Activated effector memory CD4-positive, alpha-beta T cell treated with Interleukin-2 at 50 U/mL for 16 hours (primary cell): ENCODE data around the gene KRTAP5-9.
"Not testable (repeated sequence)": the region's sequence is repeated elsewhere in the genome, so short reads cannot be mapped to it uniquely, and the experiment has no call there.

Experiments used
- DNase-seq: peaks from one replicate; pipeline ENCODE4 v3.0.0-alpha.2; 2020

The KRTAP5-9 gene

DNA sequence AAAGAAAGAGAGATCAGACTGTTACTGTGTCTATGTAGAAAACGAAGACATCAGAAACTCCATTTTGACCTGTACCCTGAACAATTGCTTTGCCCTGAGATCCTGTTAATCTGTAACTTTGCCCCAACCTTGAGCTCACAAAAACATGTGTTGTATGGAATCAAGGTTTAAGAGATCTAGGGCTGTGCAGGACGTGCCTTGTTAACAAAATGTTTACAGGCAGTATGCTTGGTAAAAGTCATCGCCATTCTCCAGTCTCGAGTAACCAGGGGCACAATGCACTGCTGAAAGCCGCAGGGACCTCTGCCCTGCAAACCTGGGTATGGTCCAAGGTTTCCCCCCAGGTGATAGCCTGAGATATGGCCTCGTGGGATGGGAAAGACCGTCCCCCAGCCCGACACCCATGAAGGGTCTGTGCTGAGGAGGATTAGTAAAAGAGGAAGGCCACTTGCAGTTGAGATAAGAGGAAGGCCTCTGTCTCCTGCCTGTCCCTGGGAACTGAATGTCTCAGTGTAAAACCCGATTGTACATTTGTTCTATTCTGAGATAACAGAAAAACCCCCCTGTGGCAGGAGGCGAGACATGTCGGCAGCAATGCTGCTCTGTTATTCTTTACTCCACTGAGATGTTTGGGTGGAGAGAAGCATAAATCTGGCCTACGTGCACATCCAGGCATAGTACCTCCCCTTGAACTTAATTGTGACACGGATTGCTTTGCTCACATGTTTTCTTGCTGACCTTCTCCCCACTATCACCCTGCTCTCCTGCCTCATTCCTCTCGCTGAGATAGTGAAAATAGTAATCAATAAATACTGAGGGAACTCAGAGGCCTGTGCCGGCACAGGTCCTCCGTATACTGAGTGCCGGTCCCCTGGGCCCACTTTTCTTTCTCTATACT lies 13.3 kb upstream of the KRTAP5-9 start:
- DNase-seq = not testable (repeated sequence)

- DNase-seq = no peak
These were observed 12.4 kb upstream of the KRTAP5-9 start for GRCh38 chr11:71535825-71536224.

- DNase-seq = no peak
These were observed 10.7 kb upstream of the KRTAP5-9 start for GRCh38 chr11:71537537-71537936.

- DNase-seq = not testable (repeated sequence)
These were observed 10.1 kb upstream of the KRTAP5-9 start, which contains the start of gene KRTAP5-8 for GRCh38 chr11:71537977-71538665. Gene KRTAP5-8, plus strand, starts transcription at chr11:71538025. Its CDS starts 31 bp downstream, at chr11:71538056.

DNA sequence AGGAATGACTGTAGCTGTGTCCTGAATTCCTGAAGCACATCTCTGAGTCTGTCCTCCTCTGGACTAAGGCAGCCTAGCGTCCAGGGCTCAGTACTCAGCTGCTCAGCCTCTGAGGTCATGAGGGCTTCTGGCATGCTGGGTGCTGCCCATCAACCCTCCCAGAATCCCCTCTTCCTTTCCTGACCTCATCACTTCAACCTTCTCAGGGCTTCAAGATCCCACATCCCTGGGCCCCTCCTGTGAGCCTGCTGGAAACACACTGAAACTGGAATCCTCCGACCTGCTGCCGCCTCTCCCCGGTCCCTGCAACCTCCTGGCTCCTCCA lies 9.6 kb upstream of the KRTAP5-9 start:
- no peak for DNase-seq

- DNase-seq = no peak
These were observed 9.2 kb upstream of the KRTAP5-9 start for GRCh38 chr11:71539017-71539416.

GRCh38 chr11:71539971-71540370 lies 8.2 kb upstream of the KRTAP5-9 start:
- DNase-seq = not testable (repeated sequence)

DNA sequence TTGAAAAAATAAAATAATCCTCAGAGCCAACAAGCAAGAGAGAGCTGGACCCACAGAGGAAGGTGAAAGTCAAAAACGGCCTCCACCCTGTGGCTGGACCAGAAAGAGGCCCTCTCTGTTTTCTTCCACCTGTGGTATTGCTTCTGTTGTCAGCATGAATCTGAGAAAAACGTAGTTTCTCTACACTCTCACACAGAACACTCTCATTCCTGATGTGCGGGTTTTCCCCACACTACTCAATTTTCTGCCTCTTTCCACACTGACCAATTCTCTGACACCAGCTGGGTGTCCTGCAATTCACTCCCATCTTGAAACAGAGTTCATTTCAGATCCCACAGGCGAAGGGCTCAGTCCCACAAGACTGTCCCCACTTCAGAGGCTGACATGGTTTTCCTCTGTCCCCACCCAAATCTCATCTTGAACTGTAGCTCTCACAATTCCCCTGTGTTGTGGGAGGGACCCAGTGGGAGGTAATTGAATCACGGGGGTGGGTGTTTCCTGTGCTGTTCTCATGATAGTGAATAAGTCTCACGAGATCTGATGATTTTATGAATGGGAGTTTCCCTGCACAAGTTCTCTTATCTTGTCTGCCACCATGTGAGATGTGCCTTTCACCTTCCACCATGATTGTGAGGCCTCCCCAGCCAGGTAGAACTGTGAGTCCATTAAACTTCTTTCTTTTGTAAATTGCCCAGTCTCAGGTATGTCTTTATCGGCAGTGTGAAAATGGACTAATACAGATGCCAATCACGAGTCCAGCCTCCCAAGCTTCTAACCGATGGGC lies 7.5 kb upstream of the KRTAP5-9 start:
- DNase-seq = not testable (repeated sequence)

GRCh38 chr11:71542382-71542781 lies 5.8 kb upstream of the KRTAP5-9 start:
- DNase-seq = no peak

DNA sequence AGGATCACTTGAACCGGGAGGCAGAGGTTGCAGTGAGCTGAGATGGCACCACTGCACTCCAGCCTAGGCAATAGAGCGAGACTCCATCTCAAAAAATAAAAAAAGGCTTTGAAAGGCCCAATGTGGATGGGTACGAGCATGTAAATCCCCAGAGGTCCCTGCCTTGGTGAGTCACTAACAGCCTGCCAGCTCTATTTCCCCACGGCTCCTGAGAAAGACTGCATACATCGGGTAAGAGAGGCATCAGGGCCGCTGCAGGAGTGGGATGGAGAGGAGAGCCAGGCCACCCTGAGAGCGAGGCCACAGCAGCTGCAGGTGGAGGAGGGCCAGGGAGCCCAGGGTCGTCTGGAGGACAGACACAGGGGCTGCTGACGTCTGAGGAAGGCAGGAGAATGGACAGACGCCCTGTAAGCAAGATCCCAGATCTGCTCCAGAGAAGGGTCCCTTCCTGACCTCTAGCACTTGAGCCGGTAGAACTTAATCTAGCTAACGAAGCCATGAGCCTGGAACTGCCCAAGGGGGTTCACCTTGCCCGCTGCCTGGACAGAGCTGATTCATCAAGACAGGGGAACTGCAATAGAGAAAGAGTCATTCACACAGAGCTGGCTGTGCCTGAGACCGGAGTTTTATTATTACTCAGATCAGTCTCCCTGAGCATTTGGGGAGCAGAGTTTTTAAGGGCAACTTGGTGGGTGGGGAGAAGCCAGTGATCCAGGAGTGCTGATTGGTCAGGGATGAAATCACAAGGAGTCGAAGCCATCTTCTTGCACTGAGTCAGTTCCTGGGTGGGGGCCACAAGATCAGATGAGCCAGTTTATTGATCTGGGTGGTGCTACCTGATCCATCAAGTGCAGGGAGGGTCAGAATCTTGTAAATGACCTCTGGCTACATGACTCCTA lies 5.1 kb upstream of the KRTAP5-9 start:
- DNase-seq = no peak

DNA sequence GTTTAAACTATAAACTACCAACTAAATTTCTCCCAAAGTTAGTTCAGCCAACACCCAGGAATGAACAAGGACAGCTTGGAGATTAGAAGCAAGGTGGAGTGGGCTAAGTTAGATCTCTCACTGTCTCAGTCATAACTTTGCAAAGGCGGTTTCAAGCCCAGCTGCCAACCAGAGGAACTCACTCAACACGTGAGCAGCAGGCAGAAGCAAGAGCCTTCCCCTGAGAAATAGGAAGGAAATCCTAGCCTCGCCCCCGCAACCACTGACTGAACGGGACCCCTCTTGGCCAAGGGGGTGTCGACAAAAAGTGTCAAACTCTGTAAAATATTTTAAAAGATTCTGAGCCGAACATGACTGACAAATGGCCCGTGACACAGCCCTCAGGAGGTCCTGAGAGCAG lies 4.4 kb upstream of the KRTAP5-9 start:
- no peak for DNase-seq

GRCh38 chr11:71544525-71545214 lies 3.5 kb upstream of the KRTAP5-9 start:
- DNase-seq = no peak

GRCh38 chr11:71545405-71545966 lies 2.7 kb upstream of the KRTAP5-9 start:
- no peak for DNase-seq

DNA sequence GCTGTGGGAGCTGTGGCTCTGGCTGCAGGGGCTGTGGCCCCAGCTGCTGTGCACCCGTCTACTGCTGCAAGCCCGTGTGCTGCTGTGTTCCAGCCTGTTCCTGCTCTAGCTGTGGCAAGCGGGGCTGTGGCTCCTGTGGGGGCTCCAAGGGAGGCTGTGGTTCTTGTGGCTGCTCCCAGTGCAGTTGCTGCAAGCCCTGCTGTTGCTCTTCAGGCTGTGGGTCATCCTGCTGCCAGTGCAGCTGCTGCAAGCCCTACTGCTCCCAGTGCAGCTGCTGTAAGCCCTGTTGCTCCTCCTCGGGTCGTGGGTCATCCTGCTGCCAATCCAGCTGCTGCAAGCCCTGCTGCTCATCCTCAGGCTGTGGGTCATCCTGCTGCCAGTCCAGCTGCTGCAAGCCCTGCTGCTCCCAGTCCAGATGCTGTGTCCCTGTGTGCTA lies 514 bp downstream of the KRTAP5-9 start:
- DNase-seq = no peak

DNA sequence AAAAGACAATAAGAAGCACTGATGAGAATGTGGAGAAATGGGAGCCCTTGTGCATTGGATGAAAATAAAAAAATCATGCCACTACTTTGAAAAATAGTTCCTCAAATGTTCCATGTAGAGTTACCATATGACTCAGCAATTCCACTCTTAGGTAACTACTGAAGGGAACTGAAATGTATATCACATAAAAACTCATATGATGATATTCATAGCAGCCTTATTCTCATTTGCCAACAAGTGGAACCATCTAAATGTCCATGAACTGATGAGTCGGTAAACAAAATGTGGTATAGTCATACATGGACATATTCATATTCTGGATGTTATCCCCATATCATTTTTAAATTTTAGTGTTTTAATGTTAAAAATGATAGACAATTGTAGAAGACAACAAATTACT lies 3.5 kb downstream of the KRTAP5-9 start:
- no peak for DNase-seq

- no peak for DNase-seq
These were observed 6.8 kb downstream of the KRTAP5-9 start for GRCh38 chr11:71554996-71555395.

DNA sequence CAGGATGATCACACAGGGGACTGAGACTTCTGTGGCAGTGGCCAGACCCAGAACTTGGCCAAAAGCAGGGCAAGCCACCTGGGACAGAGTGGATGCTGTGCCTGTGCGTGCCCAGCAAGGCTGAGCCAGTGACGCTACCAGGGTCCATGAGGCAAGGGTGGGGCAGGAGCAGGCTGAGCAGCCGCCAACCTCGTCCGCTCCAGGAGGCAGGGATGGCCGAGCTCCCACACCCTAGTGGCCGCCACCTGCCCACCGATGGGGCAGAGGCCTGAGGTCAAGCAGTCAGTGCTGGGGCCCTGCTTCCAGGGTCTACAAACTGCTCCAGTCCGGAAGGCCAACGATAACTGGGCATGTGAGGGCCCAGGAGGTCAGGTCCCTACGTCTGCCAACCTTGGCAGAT lies 7.3 kb downstream of the KRTAP5-9 start:
- no peak for DNase-seq

- no peak for DNase-seq
These were observed 7.8 kb downstream of the KRTAP5-9 start for GRCh38 chr11:71556018-71556417.

DNA sequence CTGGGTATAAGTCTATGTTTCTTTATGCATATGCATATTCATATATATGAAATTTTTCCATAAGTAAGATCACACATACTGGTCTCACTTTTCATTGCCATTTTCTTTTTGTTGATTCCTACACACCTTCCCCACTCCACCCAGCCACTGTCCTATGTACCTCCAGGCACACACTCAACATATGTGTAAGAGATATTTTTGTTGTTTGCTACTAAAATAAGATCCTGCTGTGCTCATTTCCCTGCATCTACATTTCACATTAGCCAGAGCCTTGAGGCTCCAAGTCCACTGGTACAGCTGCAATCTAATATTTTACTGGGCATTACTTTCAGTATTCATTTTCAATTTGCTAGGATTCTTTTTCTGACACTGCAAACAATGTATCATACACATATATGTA lies 9.0 kb downstream of the KRTAP5-9 start:
- no peak for DNase-seq

DNA sequence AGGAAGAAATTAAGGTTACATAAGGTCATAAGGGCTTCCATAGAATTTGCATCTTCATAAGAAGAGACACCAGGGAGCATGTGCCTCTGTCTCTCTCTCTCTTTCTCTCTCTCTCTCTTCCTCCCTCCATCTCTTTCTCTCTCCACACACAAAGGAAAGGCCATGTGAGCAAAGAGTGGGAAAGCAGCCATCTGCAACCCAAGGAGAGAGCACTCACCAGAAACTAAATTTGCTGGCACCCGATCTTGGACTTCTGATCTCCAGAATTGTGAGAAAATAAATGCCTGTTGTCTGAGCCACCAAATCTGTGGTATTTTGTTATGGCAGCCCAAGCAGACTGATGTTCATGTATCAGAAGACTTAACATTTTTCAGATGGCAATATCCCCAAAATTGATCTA lies 10.8 kb downstream of the KRTAP5-9 start:
- DNase-seq = no peak

DNA sequence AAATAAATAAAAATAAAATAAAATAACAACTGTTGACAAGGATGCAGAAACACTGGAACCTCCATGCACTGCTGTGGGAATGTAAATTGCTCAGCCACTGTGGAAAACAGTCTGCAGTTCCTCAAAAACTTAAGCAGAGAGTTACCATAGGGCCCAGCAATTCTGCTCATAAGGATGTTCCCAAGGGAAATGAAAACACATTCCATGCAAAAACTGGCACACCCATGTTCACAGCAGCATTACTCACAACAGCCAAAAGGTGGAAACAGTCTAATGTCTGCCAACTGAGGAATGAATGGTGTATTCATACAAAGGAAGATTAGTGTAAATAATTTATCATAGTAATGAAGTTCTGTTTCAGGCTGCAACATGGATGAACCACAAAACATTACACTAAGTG lies 13.9 kb downstream of the KRTAP5-9 start:
- no peak for DNase-seq
